GM23338 (cell line): Measurements from ENCODE around the gene GJA10. TPM values are rescaled to one million over a fixed set of nuclear protein-coding genes. Genes with fewer than 3 reads are reported as not detected.

Source experiments
- ATAC-seq: fragments of 200-7000 bp; cut with Tn5 transposase; 3 replicates; pipeline ENCODE4 v1.9.1; 2020
- DNase-seq: peaks from one replicate; pipeline ENCODE4 v3.0.0-alpha.2; 2015; ENCODE audit warnings: low spot score
- H2AFZ ChIP-seq: fragments of 200-600 bp; sonication (generic); 2 replicates; pipeline ENCODE4 v1.8.0; 2016; ENCODE audit warnings: antibody characterized with exemption, mild to moderate bottlenecking, moderate library complexity
- H3F3A ChIP-seq: fragments of 200-600 bp; sonication (generic); replicated peaks from 2 replicates; pipeline ENCODE4 v1.8.0; 2017; ENCODE audit warnings: antibody characterized with exemption, mixed run types, low read depth
- H3K27ac ChIP-seq: fragments of 200-600 bp; sonication (generic); 2 replicates; pipeline ENCODE4 v1.6.1; 2016; ENCODE audit warnings: low read depth
- H3K27me3 ChIP-seq: fragments of 200-600 bp; sonication (generic); 2 replicates; pipeline ENCODE4 v1.8.0; 2016; ENCODE audit warnings: mild to moderate bottlenecking, mixed run types, moderate library complexity; ENCODE audit not compliant: insufficient read depth
- H3K36me3 ChIP-seq: fragments of 200-600 bp; sonication (generic); 2 replicates; pipeline ENCODE4 v1.8.0; 2016; ENCODE audit warnings: mild to moderate bottlenecking; ENCODE audit not compliant: insufficient read depth
- H3K4me1 ChIP-seq: fragments of 200-600 bp; sonication (generic); 2 replicates; pipeline ENCODE4 v1.8.0; 2016; ENCODE audit warnings: mild to moderate bottlenecking, moderate library complexity; ENCODE audit not compliant: insufficient read depth
- H3K4me2 ChIP-seq: fragments of 200-600 bp; sonication (generic); 2 replicates; pipeline ENCODE4 v1.7.1; 2017; ENCODE audit warnings: mixed run types
- H3K4me3 ChIP-seq: fragments of 200-600 bp; sonication (generic); 2 replicates; pipeline ENCODE4 v1.6.1; 2016; ENCODE audit warnings: mixed run types
- H3K79me2 ChIP-seq: fragments of 200-600 bp; sonication (generic); replicated peaks from 2 replicates; pipeline ENCODE4 v1.8.0; 2017; ENCODE audit warnings: mild to moderate bottlenecking; ENCODE audit not compliant: insufficient read depth
- H3K9me2 ChIP-seq: fragments of 200-600 bp; sonication (generic); 2 replicates; pipeline ENCODE4 v1.8.0; 2017; ENCODE audit not compliant: insufficient read depth
- H4K20me1 ChIP-seq: fragments of 200-600 bp; sonication (generic); replicated peaks from 2 replicates; pipeline ENCODE4 v1.8.0; 2017; ENCODE audit warnings: mild to moderate bottlenecking; ENCODE audit not compliant: insufficient read depth
- H3K27ac Mint-ChIP-seq: 2 replicates; pipeline ENCODE4 v1.8.0; 2020; ENCODE audit warnings: inconsistent platforms, mild to moderate bottlenecking, moderate library complexity, mixed read lengths
- H3K27me3 Mint-ChIP-seq: 3 replicates; pipeline ENCODE4 v1.8.0; 2022; ENCODE audit warnings: low read depth, mild to moderate bottlenecking, moderate library complexity, mixed read lengths, inconsistent platforms; ENCODE audit not compliant: insufficient read depth, poor library complexity
- H3K36me3 Mint-ChIP-seq: 3 replicates; pipeline ENCODE4 v1.8.0; 2021; ENCODE audit warnings: low read depth, mild to moderate bottlenecking, inconsistent platforms, moderate library complexity, mixed read lengths
- H3K4me1 Mint-ChIP-seq: 3 replicates; pipeline ENCODE4 v1.8.0; 2020; ENCODE audit warnings: mild to moderate bottlenecking, inconsistent platforms, mixed read lengths
- H3K4me3 Mint-ChIP-seq: 3 replicates; pipeline ENCODE4 v1.8.0; 2021; ENCODE audit warnings: moderate library complexity, mild to moderate bottlenecking, inconsistent platforms, mixed read lengths
- H3K9me3 Mint-ChIP-seq: 3 replicates; pipeline ENCODE4 v1.8.0; 2020; ENCODE audit warnings: moderate library complexity, mild to moderate bottlenecking, inconsistent platforms, mixed read lengths
- EZH2 ChIP-seq: fragments of 200-600 bp; sonication (generic); IDR thresholded peaks from one replicate; pipeline ENCODE4 v1.8.0; 2017; ENCODE audit warnings: antibody characterized with exemption, mild to moderate bottlenecking, low read depth; ENCODE audit not compliant: unreplicated experiment
- JUNB ChIP-seq: IDR thresholded peaks from one replicate; pipeline ENCODE4 v1.6.1; 2016; ENCODE audit warnings: antibody characterized with exemption; ENCODE audit not compliant: unreplicated experiment
- POLR2AphosphoS5 ChIP-seq: IDR thresholded peaks from 2 replicates; pipeline ENCODE4 v1.6.1; 2016; ENCODE audit warnings: antibody characterized with exemption, low read depth
- STAT1 ChIP-seq: IDR thresholded peaks from one replicate; pipeline ENCODE4 v1.6.1; 2016; ENCODE audit warnings: antibody characterized with exemption; ENCODE audit not compliant: unreplicated experiment
- ZNF114 ChIP-seq: fragments of 250-450 bp; sonication (Bioruptor Pico); IDR thresholded peaks from 2 replicates; pipeline ENCODE4 v1.5.0; 2020; ENCODE audit warnings: mild to moderate bottlenecking, moderate library complexity
- polyA plus RNA-seq: library from polyadenylated mRNA; unstranded; fragments of >200 nt; fragmentation: Nextera tagmentation; extraction: Ambion mirVana; gene quantifications from 2 replicates; pipeline ENCODE4 v1.2.1, GENCODE V29; 2016
- total RNA-seq: library from RNA; depleted of rRNA; stranded (reverse); fragments of >200 nt; shearing (Covaris generic); gene quantifications from 2 replicates; pipeline ENCODE4 v1.2.3, GENCODE V29; 2014
- TF ChIP-seq, protein P1 (sequence below), 2 experiments: fragments of 200-600 bp in 1 of 2; sonication (generic) in 1 of 2; conservative IDR thresholded peaks; 2 replicates each; pipeline versions ENCODE4 v1.5.1 to v1.6.1; 2016 to 2017; ENCODE audit warnings: antibody characterized with exemption in 2 of 2, low read depth in 2 of 2, mild to moderate bottlenecking in 2 of 2, moderate library complexity in 1 of 2
- TF ChIP-seq, protein P2 (sequence below): fragments of 250-450 bp; sonication (Bioruptor Pico); IDR thresholded peaks from 2 replicates; pipeline ENCODE4 v1.5.0; 2020; ENCODE audit warnings: mild to moderate bottlenecking, moderate library complexity

GJA10 gene
- total and polyA plus RNA-seq, 2 experiments from 2014 or later: not detected

DNA sequence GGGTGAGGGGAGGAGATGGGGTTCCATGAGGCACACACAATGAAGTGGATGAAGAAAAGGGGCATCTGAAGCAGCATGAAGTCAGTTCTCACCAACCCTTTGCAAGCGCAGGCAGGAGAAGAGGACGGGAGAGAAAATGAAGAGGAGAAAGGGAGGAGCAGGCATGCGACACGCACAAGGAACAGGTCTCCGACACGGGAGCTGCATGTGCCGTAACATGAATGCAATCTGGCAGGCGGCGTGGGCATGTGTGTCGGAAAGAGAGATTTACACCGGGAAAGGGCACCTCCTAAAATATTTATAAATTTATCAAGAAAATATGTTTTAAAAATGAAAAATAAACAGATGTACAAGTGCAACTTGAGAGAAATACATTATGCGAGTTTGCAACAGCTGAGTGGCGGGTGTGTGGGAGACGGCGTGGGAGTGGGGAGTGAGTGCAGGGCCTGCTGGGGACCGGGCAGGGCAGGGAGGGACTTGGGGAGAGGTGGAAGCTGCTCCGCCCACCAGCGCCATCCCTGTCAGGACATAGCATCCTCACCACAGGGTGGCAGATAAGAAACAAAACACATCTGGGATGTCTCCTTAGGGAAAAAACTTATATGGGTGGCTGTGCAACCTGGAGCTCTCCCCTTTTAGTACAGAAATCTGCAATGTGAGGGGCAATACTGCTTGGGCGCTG lies 40.6 kb downstream of the GJA10 start:
- TF ChIP-seq EZH2 (no peak), POLR2AphosphoS5 (no peak), JUNB (no peak), ZNF114 (CRISPR knock-in tag) (no peak), STAT1 (no peak)
- TF ChIP-seq, protein P1, sequence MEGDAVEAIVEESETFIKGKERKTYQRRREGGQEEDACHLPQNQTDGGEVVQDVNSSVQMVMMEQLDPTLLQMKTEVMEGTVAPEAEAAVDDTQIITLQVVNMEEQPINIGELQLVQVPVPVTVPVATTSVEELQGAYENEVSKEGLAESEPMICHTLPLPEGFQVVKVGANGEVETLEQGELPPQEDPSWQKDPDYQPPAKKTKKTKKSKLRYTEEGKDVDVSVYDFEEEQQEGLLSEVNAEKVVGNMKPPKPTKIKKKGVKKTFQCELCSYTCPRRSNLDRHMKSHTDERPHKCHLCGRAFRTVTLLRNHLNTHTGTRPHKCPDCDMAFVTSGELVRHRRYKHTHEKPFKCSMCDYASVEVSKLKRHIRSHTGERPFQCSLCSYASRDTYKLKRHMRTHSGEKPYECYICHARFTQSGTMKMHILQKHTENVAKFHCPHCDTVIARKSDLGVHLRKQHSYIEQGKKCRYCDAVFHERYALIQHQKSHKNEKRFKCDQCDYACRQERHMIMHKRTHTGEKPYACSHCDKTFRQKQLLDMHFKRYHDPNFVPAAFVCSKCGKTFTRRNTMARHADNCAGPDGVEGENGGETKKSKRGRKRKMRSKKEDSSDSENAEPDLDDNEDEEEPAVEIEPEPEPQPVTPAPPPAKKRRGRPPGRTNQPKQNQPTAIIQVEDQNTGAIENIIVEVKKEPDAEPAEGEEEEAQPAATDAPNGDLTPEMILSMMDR (conservative IDR thresholded peaks at IDR 0.05; ENCODE audit: low read depth in 2 of 2): peak in 1 of 2 experiments; percentile 26; a peak in 2 of 4 replicates
- TF ChIP-seq, protein P2, sequence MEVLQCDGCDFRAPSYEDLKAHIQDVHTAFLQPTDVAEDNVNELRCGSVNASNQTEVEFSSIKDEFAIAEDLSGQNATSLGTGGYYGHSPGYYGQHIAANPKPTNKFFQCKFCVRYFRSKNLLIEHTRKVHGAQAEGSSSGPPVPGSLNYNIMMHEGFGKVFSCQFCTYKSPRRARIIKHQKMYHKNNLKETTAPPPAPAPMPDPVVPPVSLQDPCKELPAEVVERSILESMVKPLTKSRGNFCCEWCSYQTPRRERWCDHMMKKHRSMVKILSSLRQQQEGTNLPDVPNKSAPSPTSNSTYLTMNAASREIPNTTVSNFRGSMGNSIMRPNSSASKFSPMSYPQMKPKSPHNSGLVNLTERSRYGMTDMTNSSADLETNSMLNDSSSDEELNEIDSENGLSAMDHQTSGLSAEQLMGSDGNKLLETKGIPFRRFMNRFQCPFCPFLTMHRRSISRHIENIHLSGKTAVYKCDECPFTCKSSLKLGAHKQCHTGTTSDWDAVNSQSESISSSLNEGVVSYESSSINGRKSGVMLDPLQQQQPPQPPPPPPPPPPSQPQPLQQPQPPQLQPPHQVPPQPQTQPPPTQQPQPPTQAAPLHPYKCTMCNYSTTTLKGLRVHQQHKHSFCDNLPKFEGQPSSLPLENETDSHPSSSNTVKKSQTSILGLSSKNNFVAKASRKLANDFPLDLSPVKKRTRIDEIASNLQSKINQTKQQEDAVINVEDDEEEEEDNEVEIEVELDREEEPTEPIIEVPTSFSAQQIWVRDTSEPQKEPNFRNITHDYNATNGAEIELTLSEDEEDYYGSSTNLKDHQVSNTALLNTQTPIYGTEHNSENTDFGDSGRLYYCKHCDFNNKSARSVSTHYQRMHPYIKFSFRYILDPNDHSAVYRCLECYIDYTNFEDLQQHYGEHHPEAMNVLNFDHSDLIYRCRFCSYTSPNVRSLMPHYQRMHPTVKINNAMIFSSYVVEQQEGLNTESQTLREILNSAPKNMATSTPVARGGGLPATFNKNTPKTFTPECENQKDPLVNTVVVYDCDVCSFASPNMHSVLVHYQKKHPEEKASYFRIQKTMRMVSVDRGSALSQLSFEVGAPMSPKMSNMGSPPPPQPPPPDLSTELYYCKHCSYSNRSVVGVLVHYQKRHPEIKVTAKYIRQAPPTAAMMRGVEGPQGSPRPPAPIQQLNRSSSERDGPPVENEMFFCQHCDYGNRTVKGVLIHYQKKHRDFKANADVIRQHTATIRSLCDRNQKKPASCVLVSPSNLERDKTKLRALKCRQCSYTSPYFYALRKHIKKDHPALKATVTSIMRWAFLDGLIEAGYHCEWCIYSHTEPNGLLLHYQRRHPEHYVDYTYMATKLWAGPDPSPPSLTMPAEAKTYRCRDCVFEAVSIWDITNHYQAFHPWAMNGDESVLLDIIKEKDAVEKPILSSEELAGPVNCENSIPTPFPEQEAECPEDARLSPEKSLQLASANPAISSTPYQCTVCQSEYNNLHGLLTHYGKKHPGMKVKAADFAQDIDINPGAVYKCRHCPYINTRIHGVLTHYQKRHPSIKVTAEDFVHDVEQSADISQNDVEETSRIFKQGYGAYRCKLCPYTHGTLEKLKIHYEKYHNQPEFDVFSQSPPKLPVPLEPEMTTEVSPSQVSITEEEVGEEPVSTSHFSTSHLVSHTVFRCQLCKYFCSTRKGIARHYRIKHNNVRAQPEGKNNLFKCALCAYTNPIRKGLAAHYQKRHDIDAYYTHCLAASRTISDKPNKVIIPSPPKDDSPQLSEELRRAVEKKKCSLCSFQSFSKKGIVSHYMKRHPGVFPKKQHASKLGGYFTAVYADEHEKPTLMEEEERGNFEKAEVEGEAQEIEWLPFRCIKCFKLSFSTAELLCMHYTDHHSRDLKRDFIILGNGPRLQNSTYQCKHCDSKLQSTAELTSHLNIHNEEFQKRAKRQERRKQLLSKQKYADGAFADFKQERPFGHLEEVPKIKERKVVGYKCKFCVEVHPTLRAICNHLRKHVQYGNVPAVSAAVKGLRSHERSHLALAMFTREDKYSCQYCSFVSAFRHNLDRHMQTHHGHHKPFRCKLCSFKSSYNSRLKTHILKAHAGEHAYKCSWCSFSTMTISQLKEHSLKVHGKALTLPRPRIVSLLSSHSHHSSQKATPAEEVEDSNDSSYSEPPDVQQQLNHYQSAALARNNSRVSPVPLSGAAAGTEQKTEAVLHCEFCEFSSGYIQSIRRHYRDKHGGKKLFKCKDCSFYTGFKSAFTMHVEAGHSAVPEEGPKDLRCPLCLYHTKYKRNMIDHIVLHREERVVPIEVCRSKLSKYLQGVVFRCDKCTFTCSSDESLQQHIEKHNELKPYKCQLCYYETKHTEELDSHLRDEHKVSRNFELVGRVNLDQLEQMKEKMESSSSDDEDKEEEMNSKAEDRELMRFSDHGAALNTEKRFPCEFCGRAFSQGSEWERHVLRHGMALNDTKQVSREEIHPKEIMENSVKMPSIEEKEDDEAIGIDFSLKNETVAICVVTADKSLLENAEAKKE (CRISPR knock-in tag): no peak
- Histone ChIP-seq H3K27me3 (no peaks in the 10 kb centered on the region), H3K36me3 (no peaks in the 10 kb centered on the region), H3F3A (no peaks in the 10 kb centered on the region; the same call in 1 of the 2 replicates), H3K79me2 (no peaks in the 10 kb centered on the region), H3K4me1 (no peaks in the 10 kb centered on the region), H3K27ac (no peak overlapping the region), H2AFZ (no peak overlapping the region), H3K4me2 (no peak overlapping the region), H4K20me1 (no peaks in the 10 kb centered on the region), H3K4me3 (no peak overlapping the region), H3K9me2 (no peaks in the 10 kb centered on the region; the same call in 1 of the 2 replicates)
- Mint-ChIP-seq H3K27me3 (peaks cover 11% of the 10 kb centered on the region), H3K27ac (no peak overlapping the region), H3K36me3 (no peaks in the 10 kb centered on the region), H3K4me1 (peaks cover 2% of the 10 kb centered on the region), H3K4me3 (no peak overlapping the region), H3K9me3 (no peaks in the 10 kb centered on the region)
- DNase-seq (peak; percentile 60), ATAC-seq (peak; percentile 88)
